ENCODE measurements around the gene CENPF. TPM values are rescaled to one million over a fixed set of nuclear protein-coding genes. Genes with fewer than 3 reads are reported as not detected.

CENPF gene
- 44.5 and 52.4 TPM in 2 replicates for total RNA-seq

GRCh38 chr1:214602764-214603657, at the start of gene CENPF:
TSS of gene CENPF (plus strand) at chr1:214603195. CDS start at chr1:214613755, 10,560 bp downstream.

Other genes starting within 250 kb of the CENPF start
- 37.7 and 45.3 TPM in 2 replicates for gene PTPN14, start 51.6 kb upstream of the CENPF start, total RNA-seq